Adrenal gland (tissue), 5 donors: ENCODE measurements around the gene S100A2.
A peak's percentile ranks its signal among the peaks of the same experiment; 100 is the strongest.
"Not testable (repeated sequence)": the region's sequence is repeated elsewhere in the genome, so short reads cannot be mapped to it uniquely, and the experiment has no call there.

Experiments used
- CTCF ChIP-seq, 6 experiments: fragments of 450-650 bp in 4 of 6; fragments of 200-600 bp in 2 of 6; sonication (generic) in 1 of 6; IDR thresholded peaks; 1 replicate in 5 of 6; 2 replicates in 1 of 6; pipeline versions ENCODE4 v1.5.1 to v1.8.0; 2016 to 2021; ENCODE audit warnings: antibody characterized with exemption in 6 of 6, mild to moderate bottlenecking in 2 of 6, moderate library complexity in 1 of 6
- POLR2A ChIP-seq, 2 donors: fragments of 450-650 bp; IDR thresholded peaks; one replicate each; pipeline ENCODE4 v1.6.1; 2017; ENCODE audit warnings: antibody characterized with exemption in 2 of 2, mild to moderate bottlenecking in 2 of 2, moderate library complexity in 1 of 2
- donor health status: DM: no; HTN: no; CAD: no.

GRCh38 chr1:153562021-153562420, 3.6 kb downstream of the S100A2 start:
- TF ChIP-seq CTCF (IDR thresholded peaks at IDR 0.05), result not testable (repeated sequence)
- TF ChIP-seq POLR2A (IDR thresholded peaks at IDR 0.05), result peak in 1 of 2 donors; percentile 14
